ENCODE results near the gene KLHL29. TPM values are rescaled to one million over a fixed set of nuclear protein-coding genes. Genes with fewer than 3 reads are reported as not detected.

Gene KLHL29
- total RNA-seq, 1 donor from 2014 or later, result 12.2 TPM

DNA sequence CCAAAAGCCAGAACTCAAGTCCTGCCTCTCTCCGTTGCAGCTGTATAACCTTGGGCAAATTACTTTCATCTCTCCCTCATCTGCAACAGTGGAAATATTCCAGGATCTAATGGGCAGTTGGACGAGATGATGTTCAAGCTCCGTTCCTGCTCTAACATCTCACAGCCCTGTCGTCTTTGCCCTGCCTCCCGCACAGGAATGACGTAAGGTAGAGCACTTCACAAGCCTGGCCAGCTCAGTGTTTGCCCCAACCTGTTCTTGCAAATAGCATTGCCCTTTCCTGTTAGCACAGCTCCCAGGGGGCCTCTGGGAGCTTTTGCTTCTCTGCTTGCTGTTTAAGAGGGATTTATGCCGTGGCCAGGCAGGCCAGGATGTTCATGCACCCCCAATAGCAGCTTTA is 107.9 kb downstream of the KLHL29 start:
- DNase-seq (ENCODE audit: low read depth), result no peak

DNA sequence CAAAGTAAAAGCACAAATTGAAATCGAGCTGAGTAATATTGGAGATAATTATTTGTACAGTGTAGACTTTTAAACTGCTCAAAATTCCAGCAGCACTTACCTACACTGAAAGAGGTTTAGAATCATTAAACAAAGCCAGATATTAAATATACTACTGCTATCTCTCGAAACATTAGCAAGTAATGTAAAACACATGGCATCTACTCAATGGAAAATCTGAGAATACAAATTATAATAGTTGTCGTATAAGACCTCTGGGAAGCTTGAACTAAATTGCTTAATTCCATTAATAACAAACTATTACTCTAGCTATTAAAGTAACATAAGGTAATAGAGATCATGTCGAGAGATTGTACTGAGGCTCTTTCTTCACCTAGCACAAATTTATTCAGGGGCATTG is 108.9 kb downstream of the KLHL29 start:
- DNase-seq (ENCODE audit: low read depth), result no peak

DNA sequence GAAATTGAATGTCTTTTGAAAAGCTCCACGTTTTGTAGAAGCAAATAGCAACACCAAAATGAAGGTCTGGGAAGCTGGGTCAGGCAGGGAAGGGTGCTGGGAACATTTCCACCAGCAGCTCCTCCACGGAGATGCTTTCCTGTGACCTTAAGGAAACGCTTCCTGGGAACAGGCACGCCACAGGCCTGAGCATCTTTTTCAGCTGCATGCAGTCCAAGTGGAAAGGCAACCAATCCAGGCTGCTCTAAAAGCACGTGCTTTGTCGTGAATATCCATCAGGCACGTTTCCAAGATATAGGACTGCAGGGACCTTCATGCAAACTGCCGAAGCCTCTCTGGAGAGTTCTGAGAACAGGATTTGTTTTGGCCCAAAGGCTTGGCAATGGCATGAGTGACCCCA is 109.3 kb downstream of the KLHL29 start:
- no peak for DNase-seq (ENCODE audit: low read depth)

DNA sequence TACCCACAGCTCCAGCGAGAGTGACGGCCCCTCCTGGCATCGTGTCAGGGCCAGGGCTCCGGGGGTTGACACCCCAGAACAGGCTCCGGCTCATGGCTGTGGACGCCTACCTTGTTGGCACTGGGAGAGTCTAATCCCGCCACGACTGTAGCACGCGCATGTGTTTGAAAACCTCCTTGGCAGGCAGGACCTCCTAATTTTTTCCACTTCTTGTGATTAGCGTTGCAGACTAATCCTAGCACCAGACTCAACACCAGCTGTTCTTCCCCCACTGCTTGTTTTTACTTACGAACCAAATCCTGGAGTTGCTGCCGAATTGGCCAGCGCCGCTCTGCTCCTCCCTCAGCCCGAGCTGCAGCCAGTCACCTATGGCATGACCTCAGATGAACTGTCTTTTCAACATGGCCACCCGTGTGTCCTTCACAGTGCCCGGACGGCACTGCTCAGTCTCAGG is 110.7 kb downstream of the KLHL29 start:
- no peak for DNase-seq (ENCODE audit: low read depth)

DNA sequence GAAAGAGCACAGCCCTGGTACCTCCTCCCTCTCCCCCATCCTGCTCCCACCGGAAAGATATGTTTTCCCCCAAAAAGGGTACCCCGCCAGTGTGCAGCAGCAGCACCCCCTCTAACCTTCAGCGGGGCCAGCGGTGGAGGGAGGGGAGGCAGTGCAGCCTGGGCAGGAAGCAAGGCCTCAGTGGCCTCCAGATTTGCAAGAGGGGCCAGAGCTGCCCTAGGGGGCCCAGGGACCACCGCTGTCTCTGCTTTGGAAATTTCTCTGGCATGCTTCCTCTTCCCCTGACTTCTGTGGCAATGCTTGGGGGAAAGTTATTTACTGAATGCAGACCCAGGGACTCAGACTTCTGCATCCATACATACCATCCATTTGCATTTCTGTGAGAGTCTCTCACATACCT is 111.5 kb downstream of the KLHL29 start:
- DNase-seq (ENCODE audit: low read depth), result no peak

DNA sequence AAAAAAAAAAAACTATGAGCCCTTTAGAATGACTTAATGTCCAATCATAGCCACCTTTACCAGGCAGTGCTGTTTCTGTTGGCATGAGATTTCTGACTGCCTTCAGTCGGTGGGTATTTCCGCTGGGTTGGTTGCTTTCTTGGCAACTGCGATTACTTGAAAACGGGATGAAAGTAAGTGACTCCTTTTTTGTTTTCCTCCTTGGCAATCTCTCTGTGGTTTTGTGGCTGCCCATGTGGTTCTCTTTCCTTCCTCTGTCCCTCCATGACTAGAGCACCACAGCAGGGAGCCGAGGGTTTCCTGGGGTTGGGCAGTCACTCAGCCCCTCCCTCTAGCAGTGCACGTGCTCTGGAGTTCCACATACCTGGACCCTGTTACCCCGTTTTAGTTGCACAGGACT is 112.1 kb downstream of the KLHL29 start:
- peak; percentile 38 for DNase-seq (ENCODE audit: low read depth)

DNA sequence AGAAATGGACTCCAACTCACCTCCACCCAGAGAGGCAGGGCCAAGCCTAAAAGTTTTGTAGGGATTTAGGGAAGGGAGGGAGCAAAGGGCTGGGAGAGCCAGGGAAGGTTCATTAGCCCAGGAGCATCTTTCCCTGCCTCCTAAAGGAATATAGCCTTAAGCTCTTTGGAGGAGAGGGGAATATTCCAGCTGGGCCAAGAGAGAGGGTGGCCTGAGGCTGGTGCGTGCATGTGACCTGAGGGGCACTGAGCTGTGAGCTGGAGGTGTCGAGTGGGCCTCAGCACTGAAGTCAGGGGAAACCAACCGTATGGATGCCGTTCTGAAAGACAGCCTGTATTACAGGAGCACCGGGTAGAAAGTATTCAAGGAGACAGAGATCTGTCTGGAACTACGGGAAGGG is 112.6 kb downstream of the KLHL29 start:
- DNase-seq (ENCODE audit: low read depth), result no peak

DNA sequence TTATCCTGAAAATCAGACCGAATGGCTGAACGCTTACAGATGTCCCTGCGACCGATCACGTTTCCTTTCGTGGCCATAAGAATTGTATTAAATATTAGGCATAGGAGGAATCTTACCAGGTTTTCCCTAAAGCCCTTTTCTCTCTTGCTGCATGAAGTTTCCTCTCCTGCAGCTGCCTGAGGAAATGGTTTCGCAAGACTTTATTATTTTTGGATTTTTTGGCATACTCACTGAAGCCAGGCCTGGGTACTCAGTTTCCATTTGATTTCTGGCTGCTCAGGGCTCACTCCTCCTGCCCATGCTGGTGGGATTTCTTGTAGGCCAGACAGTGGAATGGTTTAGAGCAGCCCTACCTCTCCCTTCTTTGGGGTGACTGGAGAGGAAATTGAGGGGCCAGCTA is 114.0 kb downstream of the KLHL29 start:
- DNase-seq (ENCODE audit: low read depth), result peak; percentile 5

DNA sequence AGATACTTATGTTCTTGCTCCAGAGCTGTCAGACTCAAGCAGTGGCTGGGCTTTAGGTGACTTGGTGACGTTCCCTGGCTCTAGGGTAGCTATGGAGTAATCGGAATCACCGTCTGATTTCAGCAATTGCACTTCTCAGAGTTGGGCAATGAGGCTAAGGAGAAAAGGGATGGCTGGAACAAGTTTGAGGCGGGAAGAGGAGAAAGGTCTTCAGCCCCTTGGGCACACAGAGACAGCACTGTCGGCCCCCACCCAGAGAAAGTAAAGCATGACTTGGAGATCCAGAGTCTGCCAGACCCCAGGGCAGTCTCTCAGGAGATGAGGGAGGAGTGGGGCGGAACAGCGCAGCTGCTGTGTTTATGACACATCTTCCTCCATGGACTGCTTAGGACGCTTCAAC is 114.5 kb downstream of the KLHL29 start:
- DNase-seq (ENCODE audit: low read depth), result no peak

DNA sequence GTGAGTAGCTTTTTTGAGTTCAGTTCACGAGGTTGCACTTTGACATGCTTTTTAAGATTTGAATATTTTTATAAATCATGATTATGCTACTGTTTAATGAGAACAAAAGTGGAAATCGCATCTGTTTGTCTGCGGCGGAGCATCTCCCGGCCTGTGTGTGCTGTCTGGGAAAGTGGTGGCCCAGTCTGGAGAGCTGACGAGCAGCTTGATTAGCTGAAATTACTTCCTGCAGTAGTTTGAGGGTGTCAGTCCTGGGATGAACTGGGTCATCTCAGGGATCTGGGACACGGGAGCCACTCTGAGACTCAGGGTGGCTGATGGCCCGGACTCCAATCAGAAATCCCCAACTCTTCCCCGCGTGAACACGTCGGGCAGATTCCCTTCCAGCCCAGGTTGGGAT is 115.9 kb downstream of the KLHL29 start:
- DNase-seq (ENCODE audit: low read depth), result no peak

DNA sequence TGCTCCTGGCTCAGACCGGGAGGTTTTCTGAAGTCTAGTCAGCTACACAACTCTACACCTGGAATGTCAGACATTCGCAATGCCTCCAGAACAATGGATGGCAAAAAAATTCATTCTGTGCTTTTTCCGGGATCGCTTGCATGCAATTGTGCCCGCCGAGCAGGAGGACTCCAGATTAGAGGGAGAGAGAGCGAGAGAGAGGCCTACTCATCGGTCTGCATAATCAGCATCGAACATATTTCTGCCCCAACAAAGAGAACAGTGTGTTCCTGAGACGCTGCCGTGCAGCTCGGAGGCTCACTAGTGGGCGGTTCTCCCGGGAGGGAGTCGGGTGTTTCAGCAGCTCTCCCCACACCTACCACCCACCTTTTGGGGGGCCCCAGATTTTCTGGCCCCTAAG is 117.1 kb downstream of the KLHL29 start:
- peak; percentile 6 for DNase-seq (ENCODE audit: low read depth)

DNA sequence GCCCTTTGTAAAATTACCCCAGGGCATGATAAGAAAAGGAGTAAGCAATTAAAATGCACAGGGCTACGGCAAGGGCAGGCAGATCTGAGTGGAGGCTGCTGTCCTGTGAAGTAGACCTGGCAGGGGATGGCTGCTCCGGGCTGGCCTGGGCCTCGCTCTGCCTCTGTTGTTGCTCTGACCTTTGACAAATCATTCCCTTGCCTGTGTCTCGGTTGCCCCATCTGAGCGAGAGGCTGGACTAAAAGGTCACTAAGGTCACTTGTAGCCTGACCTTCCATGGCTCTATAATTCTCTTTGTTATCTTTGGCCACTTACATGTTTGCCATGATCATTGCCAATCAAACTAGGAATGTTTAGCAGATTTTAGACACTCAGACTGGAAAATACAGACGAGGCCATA is 118.1 kb downstream of the KLHL29 start:
- DNase-seq (ENCODE audit: low read depth), result no peak

DNA sequence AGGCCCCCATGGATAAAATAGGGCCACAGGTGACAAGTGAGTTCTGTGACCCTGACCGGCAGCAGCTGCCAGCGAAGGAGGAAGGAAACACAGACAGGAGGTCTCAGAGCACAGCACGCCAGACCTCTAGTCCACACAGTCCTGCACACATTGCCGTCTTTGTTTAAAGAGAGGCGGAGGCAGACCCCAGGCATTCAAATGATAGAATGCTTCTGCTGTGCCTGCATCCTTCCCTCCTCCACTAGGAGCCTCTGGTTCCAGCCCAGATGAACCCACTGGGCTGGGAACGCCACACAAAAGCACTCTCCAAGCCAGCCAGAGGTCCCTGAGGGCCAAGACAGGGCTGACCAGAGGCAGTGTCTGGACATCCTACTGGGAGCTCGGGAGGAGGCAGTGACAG is 118.7 kb downstream of the KLHL29 start:
- no peak for DNase-seq (ENCODE audit: low read depth)

DNA sequence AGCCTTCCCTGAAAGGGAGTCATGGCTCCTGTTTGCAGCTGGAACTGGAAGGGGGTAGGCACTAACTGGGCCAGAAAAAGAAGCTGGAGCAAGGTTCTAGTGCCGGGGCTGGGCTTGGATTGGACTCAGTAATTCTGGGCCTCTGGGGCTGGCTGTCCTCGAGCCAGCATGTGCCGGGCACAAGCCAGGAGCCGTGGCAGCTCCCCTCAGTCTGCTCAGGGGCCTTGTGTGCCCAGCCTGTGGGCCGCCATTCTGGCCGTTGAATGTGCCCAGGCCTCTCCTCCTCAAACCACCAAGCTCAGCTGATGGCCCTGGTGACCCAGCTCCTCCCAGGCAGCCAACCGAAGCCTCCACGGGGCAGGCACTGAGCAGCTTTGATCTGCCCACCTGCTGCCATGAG is 119.6 kb downstream of the KLHL29 start:
- no peak for DNase-seq (ENCODE audit: low read depth)

DNA sequence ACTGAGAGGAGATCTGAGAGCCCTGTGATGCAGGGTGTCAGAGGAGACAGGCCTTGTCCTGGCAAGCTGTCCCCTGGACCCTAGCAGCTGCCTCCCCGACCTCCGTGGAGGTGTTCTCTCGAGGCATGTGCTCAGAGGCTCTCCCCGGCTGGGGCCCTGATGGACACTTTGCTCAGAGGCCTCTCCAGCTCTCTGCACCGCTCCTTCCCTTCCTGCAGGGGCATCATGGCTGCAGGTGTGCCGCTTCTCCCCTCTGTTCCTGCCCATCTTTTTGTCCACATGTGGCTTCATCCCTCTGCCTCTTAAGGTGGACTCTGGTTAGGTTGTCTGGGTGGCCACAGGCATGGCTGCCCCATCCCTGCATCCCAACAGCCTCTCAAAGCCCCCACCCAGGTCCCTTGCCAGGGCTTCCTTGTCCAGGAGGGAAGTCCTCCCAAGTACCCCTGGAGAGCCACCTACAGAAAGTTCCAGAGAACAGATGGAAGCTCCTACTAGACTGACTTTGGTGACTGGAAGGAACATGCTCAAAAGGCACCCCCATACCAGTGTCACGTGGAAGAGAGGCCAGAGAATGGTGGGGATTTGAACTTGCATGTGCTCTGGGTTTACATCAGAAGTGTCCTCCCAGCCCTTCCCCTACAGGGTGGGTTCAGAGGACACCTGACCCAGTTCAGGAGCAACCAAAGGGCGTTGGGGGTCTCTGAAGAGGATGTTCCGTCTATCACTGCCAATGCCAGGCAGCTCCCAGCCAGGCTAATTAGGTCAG is 120.4 kb downstream of the KLHL29 start:
- no peak for DNase-seq (ENCODE audit: low read depth)

DNA sequence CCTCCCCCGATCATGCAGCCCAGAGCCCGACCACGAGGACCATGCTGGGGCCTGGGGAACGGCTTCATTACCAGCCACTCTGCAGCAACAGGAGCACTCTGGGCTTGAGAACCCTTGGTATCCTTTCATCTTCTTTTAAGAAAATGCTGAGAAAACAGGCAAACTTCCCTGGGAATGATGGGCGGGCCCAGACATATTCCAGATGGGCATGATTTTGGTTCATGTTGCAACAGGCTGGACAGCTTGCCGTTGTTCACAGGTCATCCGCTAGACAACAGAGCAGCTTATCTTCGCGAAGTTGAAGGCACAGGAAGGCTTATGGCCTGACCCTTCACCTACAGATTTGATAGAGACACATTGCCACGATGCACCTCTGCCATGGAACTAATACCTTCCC is 121.0 kb downstream of the KLHL29 start:
- DNase-seq (ENCODE audit: low read depth), result no peak

DNA sequence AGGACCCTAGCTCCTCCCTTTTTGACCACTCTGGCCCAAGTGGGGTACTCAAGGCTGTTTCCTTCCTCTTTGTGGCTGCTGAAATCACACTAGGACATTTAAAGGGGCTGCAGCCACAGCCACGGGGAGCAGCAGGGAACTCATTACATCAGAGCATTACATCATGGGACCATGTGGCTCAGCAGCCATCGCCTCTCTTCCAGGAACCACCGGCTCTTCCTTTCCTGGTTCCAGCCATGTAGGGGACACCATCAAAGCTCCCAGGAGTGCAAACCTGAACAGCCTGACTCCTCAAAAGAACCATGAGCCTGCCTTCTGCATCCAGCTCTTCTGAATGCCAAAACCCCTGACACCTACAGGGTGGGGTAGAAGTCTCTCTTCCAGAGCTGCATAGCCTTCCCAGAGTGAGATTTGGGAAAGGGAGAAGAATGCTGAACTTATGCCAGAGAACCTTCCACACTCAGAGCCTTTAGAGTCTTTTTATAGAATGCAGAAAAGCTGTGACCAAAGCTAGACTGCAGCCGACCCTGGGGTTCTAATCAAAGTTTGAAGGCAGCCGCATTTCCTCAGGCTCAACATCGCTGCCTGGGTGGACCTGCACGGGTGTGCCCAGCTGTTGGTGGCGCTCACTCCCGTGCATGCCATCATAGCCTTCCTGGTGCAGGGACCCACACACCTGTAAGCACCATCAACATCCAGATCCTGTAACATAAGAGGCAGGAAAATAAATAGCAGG is 121.7 kb downstream of the KLHL29 start:
- no peak for DNase-seq (ENCODE audit: low read depth)

DNA sequence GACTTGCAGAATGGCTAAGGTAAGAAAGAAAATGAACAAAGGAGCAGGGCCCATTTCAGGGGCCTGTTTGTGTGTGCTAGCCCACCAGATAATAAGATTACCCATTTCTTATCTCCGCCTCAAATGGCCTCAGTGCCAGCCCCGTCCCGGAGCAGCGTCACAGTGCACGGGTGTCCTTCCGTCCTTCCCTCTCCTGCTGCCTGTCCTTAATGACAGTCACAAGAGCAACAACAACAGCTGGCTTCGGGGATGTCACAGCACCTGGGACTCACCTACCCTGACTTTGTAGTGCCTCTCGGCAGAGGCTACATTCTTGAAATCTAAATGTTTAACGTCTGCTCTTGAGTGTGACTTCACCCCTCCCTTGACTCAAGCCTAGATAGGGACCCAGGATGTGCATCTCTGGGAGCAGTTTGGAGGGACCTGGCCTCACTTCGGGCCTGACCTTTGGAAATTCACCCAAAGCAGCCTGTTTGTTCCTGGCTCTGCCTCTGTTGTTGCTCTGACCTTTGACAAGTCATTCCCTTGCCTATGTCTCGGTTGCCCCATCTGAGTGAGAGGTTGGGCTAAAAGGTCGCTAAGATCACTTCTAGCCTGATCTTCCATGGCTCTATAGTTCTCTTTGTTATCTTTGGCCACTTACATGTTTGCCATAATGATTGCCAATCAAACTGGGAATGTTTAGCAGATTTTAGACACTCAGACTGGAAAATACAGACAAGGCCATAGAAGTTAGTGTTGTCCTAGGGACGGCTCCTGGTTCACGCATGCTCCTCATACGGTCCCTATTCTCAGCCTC is 122.5 kb downstream of the KLHL29 start:
- DNase-seq (ENCODE audit: low read depth), result no peak

DNA sequence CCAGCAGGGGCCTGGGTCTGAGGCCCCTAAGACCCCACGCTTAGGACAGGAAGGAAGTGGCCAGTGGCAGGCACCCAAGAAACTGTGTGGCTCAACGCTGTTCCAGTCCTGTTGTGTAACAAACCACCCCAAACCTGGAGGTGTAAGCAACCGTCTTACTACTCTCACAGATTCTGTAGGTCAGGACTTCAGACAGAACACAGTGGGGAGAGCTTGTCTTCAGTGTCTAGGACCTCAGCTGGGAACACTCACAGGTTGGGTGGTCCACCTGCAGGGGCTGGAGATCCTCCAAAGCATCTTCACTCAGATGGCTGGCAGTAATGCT is 123.0 kb downstream of the KLHL29 start:
- DNase-seq (ENCODE audit: low read depth), result no peak

DNA sequence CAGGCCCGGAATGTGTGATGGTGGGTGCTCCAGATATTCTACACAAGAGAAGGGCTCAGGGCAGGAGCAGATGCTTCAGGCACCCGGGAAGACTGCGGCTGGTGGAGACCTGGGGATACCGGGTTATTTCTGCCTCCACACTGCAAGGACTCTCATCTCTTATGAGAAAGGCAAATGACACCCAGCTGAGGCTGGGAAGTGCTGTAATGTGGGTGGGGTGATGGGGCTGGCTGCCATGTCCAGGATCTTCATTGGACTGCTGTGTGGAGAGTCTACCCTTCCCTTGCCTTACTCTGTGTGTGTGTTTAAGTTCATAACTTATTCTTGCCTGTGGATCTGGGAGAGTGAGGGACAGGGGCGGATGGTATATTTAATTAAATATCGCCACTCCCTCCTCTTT is 124.1 kb downstream of the KLHL29 start:
- DNase-seq (ENCODE audit: low read depth), result no peak

DNA sequence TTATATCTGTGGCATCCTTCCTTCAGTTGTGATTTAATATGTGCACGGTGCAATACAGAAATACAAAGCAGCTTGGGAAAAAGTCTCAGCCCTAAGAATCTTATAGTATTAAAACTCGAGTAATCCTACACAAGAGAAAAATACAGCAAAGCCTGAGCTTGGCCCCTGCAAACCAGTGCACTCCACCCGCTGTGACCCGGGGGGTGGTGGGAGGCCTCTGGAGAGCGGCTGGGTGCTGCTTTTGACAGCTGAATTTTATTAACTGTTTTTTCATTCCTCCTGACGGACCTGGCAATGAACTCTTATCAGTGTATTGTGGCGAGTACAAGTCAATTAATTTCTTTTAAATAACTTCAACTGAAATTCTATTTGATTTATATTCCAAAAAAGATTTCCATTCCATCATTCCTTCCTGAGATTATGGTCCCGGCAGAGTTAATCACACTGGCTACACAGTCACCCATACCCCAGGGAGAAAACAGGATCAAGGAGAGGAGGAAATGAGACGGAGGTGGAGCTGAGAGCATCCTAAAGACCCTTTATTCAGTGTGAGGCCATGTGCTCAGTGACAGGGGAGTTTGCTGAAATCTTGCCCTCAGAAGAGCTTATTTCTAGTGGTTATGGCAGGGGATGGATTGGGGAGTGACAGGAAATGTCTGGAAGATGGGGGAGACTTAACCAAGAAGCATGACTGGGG is 124.8 kb downstream of the KLHL29 start:
- DNase-seq (ENCODE audit: low read depth), result no peak

DNA sequence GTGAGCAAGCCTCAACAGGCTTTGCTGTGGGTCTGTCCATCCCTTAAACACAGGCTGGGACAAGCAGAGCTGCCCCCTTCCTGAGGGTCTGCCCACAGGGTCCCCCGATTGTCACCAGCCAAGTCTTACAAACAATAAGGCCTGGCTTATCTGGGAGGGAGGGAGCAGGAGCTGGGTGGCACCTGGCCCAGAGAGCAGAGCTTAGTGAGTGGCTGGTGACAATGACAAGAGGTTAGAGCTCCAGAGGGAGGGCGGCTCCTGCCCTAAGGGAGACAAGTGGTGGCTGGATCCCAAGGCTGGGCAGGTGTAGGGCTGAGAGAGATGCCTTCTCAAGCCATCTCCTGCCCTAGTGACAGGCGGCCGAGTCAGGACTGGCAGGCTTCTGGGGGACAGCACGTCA is 125.5 kb downstream of the KLHL29 start:
- no peak for DNase-seq (ENCODE audit: low read depth)
